A549 (cell line): Measurements from ENCODE around the gene ADAMTS12.

ENCODE experiments used
- CBX2 ChIP-seq: fragments of 200-600 bp; sonication (generic); IDR thresholded peaks from 2 replicates; pipeline ENCODE4 v1.6.1; 2016; ENCODE audit warnings: low read depth, mild to moderate bottlenecking, borderline replicate concordance
- CHD4 ChIP-seq: fragments of 200-600 bp; sonication (generic); IDR thresholded peaks from 2 replicates; pipeline ENCODE4 v1.6.1; 2016; ENCODE audit warnings: antibody characterized with exemption, mild to moderate bottlenecking, borderline replicate concordance
- CTCF ChIP-seq: fragments of >200 bp; sonication (Bioruptor Twin); formaldehyde crosslinking; IDR thresholded peaks from 3 replicates; pipeline ENCODE4 v1.5.1; 2016
- EP300 ChIP-seq, 2 experiments: fragments of >200 bp; sonication (Bioruptor Twin); formaldehyde crosslinking; IDR thresholded peaks; 2 replicates in 1 of 2; 3 replicates in 1 of 2; pipeline ENCODE4 v1.6.1; 2016 to 2017
- HOXA7 ChIP-seq: fragments of 250-450 bp; sonication (Bioruptor Pico); IDR thresholded peaks from 2 replicates; pipeline ENCODE4 v1.5.0; 2020; ENCODE audit warnings: mild to moderate bottlenecking, moderate library complexity
- KDM1A ChIP-seq: fragments of 200-600 bp; sonication (generic); IDR thresholded peaks from 2 replicates; pipeline ENCODE4 v1.6.1; 2016; ENCODE audit warnings: low read depth, mild to moderate bottlenecking
- MAFK ChIP-seq: fragments of 450-650 bp; IDR thresholded peaks from 2 replicates; pipeline ENCODE4 v1.6.1; 2014; ENCODE audit not compliant: partially characterized antibody
- PHF8 ChIP-seq: fragments of 200-600 bp; sonication (generic); IDR thresholded peaks from 2 replicates; pipeline ENCODE4 v1.6.1; 2016; ENCODE audit warnings: low read depth, mild to moderate bottlenecking, antibody characterized with exemption, moderate library complexity, borderline replicate concordance
- POLR2A ChIP-seq: IDR thresholded peaks from 2 replicates; pipeline ENCODE4 v1.6.1; 2012; ENCODE audit warnings: mild to moderate bottlenecking, low read length
- REST ChIP-seq: fragments of 200-600 bp; sonication (generic); IDR thresholded peaks from 2 replicates; pipeline ENCODE4 v1.6.1; 2016; ENCODE audit warnings: antibody characterized with exemption, mild to moderate bottlenecking, moderate library complexity
- SMC3 ChIP-seq: fragments of >200 bp; sonication (Bioruptor Twin); formaldehyde crosslinking; IDR thresholded peaks from 3 replicates; pipeline ENCODE4 v1.6.1; 2018; ENCODE audit warnings: inconsistent platforms
- TF ChIP-seq, protein P1 (sequence below): IDR thresholded peaks from 2 replicates; pipeline ENCODE4 v1.6.1; 2012

DNA sequence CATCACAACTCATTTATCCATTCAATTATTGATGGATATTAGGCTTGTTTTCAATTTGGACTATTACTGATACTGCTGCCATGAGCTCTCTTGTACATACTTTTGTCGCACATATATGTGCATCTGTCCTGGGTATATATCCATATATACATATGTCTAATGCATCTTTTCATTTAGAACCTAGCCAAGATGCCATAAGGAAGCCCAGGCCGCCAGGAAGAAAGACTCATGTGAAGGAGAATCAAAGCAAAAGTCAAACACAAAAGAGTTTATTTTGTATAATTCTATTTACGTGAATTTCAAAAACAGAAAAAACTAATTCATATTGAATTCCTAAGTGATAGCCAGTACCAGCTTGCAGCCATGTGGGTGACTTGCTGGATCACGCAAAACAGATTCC lies 79.0 kb downstream of the ADAMTS12 start:
- TF ChIP-seq REST (no peak), CTCF (no peak), PHF8 (no peak), POLR2A (no peak), EP300 (IDR thresholded peaks at IDR 0.05) (no peak), CBX2 (no peak), MAFK (no peak), CHD4 (no peak), KDM1A (no peak), SMC3 (no peak), HOXA7 (CRISPR knock-in tag) (no peak)
- TF ChIP-seq, protein P1, sequence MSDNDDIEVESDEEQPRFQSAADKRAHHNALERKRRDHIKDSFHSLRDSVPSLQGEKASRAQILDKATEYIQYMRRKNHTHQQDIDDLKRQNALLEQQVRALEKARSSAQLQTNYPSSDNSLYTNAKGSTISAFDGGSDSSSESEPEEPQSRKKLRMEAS = no peak
